OCI-LY1 (cell line): ENCODE measurements around the gene CLTB.

Experiments used
- CTCF ChIP-seq: fragments of 200-600 bp; sonication (generic), shearing (Covaris generic); IDR thresholded peaks from 2 replicates; pipeline ENCODE4 v1.5.1; 2017; ENCODE audit warnings: mild to moderate bottlenecking, antibody characterized with exemption, low read length, moderate library complexity, mixed read lengths
- EZH2 ChIP-seq: fragments of 200-600 bp; sonication (generic), shearing (Covaris generic); IDR thresholded peaks from 2 replicates; pipeline ENCODE4 v1.8.0; 2017; ENCODE audit warnings: borderline replicate concordance, mixed run types, mild to moderate bottlenecking, antibody characterized with exemption, low read length, moderate library complexity, mixed read lengths

- TF ChIP-seq CTCF (no peak), EZH2 (no peak)
These were observed 3.7 kb downstream of the CLTB start for GRCh38 chr5:176412517-176413254.
